ENCODE measurements around the gene CLPTM1. TPM values are rescaled to one million over a fixed set of nuclear protein-coding genes. Genes with fewer than 3 reads are reported as not detected.

CLPTM1 gene
- total and polyA plus RNA-seq, 9 of the 15 experiments (the other 6 are each of a cell fraction or from before 2014, with no cell fraction given): 0.37 to 96.0 (median 27.5) TPM

GRCh38 chr19:45038931-45039893, 84.0 kb downstream of the CLPTM1 start, which contains the start of gene CLASRP (continued):
- TF ChIP-seq, protein P1, sequence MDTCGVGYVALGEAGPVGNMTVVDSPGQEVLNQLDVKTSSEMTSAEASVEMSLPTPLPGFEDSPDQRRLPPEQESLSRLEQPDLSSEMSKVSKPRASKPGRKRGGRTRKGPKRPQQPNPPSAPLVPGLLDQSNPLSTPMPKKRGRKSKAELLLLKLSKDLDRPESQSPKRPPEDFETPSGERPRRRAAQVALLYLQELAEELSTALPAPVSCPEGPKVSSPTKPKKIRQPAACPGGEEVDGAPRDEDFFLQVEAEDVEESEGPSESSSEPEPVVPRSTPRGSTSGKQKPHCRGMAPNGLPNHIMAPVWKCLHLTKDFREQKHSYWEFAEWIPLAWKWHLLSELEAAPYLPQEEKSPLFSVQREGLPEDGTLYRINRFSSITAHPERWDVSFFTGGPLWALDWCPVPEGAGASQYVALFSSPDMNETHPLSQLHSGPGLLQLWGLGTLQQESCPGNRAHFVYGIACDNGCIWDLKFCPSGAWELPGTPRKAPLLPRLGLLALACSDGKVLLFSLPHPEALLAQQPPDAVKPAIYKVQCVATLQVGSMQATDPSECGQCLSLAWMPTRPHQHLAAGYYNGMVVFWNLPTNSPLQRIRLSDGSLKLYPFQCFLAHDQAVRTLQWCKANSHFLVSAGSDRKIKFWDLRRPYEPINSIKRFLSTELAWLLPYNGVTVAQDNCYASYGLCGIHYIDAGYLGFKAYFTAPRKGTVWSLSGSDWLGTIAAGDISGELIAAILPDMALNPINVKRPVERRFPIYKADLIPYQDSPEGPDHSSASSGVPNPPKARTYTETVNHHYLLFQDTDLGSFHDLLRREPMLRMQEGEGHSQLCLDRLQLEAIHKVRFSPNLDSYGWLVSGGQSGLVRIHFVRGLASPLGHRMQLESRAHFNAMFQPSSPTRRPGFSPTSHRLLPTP (IDR thresholded peaks at IDR 0.05; ENCODE audit: borderline replicate concordance, extremely low read depth, insufficient read length): no peak
- TF ChIP-seq ZNF584 (CRISPR knock-in tag; IDR thresholded peaks at IDR 0.05; ENCODE audit: low read depth): no peak
- TF ChIP-seq FOSL1 (tag; conservative IDR thresholded peaks at IDR 0.05): no peak
- TF ChIP-seq MTA3 (IDR thresholded peaks at IDR 0.05; ENCODE audit: borderline replicate concordance): peak; percentile 51; the same call in 1 of the 2 replicates
- no peak for TF ChIP-seq ZC3H11A (IDR thresholded peaks at IDR 0.05; ENCODE audit: low read depth, low read length)
- TF ChIP-seq, protein P2, sequence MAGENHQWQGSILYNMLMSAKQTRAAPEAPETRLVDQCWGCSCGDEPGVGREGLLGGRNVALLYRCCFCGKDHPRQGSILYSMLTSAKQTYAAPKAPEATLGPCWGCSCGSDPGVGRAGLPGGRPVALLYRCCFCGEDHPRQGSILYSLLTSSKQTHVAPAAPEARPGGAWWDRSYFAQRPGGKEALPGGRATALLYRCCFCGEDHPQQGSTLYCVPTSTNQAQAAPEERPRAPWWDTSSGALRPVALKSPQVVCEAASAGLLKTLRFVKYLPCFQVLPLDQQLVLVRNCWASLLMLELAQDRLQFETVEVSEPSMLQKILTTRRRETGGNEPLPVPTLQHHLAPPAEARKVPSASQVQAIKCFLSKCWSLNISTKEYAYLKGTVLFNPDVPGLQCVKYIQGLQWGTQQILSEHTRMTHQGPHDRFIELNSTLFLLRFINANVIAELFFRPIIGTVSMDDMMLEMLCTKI (IDR thresholded peaks at IDR 0.05; ENCODE audit: partially characterized antibody): no peak
- no peak; the same call in 1 of the 2 replicates for TF ChIP-seq ELK1 (CRISPR knock-in tag; IDR thresholded peaks at IDR 0.05)
- TF ChIP-seq ELF2 (CRISPR knock-in tag; IDR thresholded peaks at IDR 0.05): 0 out of 2 replicates have a peak, but pooled peaks have one; percentile 52
- no peak for TF ChIP-seq MCM3 (IDR thresholded peaks at IDR 0.05)
- no peak for TF ChIP-seq SMAD2 (IDR thresholded peaks at IDR 0.05; ENCODE audit: low read depth, low read length)
- peak; percentile 99 for TF ChIP-seq GABPA (tag; conservative IDR thresholded peaks at IDR 0.05; ENCODE audit: low read depth)
- no peak for TF ChIP-seq JUN (IDR thresholded peaks at IDR 0.05; ENCODE audit: borderline replicate concordance, low read depth, low read length)
- no peak for TF ChIP-seq JUN (CRISPR knock-in tag; IDR thresholded peaks at IDR 0.05; ENCODE audit: borderline replicate concordance)
- TF ChIP-seq, protein P3, sequence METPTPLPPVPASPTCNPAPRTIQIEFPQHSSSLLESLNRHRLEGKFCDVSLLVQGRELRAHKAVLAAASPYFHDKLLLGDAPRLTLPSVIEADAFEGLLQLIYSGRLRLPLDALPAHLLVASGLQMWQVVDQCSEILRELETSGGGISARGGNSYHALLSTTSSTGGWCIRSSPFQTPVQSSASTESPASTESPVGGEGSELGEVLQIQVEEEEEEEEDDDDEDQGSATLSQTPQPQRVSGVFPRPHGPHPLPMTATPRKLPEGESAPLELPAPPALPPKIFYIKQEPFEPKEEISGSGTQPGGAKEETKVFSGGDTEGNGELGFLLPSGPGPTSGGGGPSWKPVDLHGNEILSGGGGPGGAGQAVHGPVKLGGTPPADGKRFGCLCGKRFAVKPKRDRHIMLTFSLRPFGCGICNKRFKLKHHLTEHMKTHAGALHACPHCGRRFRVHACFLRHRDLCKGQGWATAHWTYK (CRISPR knock-in tag; IDR thresholded peaks at IDR 0.05): 0 out of 2 replicates have a peak, but pooled peaks have one; percentile 46
- TF ChIP-seq GTF2F1 (IDR thresholded peaks at IDR 0.05; ENCODE audit: low read depth, low read length): no peak
- no peak for TF ChIP-seq DDX20 (tag; IDR thresholded peaks at IDR 0.05; ENCODE audit: low read depth)
- TF ChIP-seq MITF (IDR thresholded peaks at IDR 0.05): no peak
- no peak for TF ChIP-seq BMI1 (IDR thresholded peaks at IDR 0.05; ENCODE audit: low read length)

Data from K562 (cell line).